ENCODE data around the gene SRPK1. TPM values are rescaled to one million over a fixed set of nuclear protein-coding genes. Genes with fewer than 3 reads are reported as not detected.

SRPK1 gene
- total RNA-seq, 1 donor, result 61.7 TPM

- TF ChIP-seq CTCF (IDR thresholded peaks at IDR 0.05; ENCODE audit: insufficient read depth, low read depth, low read length), result no peak
- no peak for DNase-seq (ENCODE audit: low read depth)
- no peak overlapping the region for H3K4me3 ChIP-seq (ENCODE audit: low read depth, low read length)
Observed at GRCh38 chr6:35898003-35898402, 22.9 kb downstream of the SRPK1 start.

DNA sequence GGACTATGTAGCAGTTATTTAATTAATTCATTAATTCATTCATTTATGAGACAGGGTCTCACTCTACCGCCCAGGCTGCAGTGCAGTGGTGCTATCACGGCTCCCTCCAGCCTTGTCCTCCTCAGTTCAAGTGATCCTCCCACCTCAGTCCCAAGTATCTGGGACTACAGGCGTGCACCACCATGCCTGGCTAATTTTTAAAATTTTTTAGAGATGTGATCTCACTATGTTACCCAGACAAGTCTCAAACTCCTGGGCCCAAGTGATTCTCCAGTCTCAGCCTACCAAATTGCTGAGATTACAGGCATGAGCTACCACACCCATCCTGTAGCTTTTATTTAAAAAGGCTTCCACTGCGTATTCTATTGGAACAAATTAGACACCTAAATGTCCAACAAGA, 23.4 kb downstream of the SRPK1 start:
- no peak overlapping the region for H3K4me3 ChIP-seq (ENCODE audit: low read depth, low read length)
- no peak for TF ChIP-seq CTCF (IDR thresholded peaks at IDR 0.05; ENCODE audit: insufficient read depth, low read depth, low read length)
- no peak for DNase-seq (ENCODE audit: low read depth)

DNA sequence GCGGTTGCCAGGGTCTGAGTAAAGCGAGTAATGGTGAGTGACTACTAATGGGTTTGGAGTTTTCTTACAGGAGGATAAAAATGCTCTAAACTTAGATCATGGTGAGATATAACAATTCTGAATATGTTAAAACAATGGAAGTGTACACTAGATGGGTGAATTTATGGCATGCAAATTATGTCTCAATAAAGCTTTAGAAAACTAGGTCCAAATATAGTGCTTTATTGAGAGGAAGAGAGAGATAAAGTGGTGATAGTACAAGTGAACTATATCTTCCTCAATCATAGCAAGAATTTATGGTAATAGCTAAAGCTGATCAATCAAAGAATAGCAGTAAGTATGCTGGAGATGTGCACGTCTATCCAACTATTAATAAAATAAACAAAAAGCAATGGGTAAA, 23.9 kb downstream of the SRPK1 start:
- TF ChIP-seq CTCF (IDR thresholded peaks at IDR 0.05; ENCODE audit: insufficient read depth, low read depth, low read length), result no peak

DNA sequence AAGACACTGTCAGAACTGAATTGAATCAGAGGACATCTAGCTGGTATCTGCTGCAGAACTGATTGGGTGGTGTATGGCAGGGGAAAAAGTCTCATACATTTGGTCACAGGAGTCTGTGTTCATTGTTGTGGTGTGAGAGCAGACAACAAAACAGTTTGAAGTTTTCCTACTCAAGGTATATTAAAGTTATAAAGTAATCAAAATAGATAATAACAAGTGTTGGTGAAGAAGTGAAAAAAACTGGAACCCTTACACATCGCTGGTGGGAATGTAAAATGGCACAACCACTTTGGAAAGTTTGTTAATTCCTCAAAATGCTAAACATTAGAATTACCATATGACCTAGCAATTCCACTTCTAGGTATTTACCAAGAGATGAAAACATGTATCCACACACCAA, 24.7 kb downstream of the SRPK1 start:
- DNase-seq (ENCODE audit: low read depth), result no peak
- no peak overlapping the region for H3K4me3 ChIP-seq (ENCODE audit: low read depth, low read length)
- TF ChIP-seq CTCF (IDR thresholded peaks at IDR 0.05; ENCODE audit: insufficient read depth, low read depth, low read length), result no peak

More for the DNA sequence above, 23.9 kb downstream of the SRPK1 start:
- no peak overlapping the region for H3K4me3 ChIP-seq (ENCODE audit: low read depth, low read length)
- no peak for DNase-seq (ENCODE audit: low read depth)

GRCh38 chr6:35895560-35895959, 25.3 kb downstream of the SRPK1 start:
- H3K4me3 ChIP-seq (ENCODE audit: low read depth, low read length), result no peak overlapping the region
- no peak for TF ChIP-seq CTCF (IDR thresholded peaks at IDR 0.05; ENCODE audit: insufficient read depth, low read depth, low read length)
- DNase-seq (ENCODE audit: low read depth), result no peak

DNA sequence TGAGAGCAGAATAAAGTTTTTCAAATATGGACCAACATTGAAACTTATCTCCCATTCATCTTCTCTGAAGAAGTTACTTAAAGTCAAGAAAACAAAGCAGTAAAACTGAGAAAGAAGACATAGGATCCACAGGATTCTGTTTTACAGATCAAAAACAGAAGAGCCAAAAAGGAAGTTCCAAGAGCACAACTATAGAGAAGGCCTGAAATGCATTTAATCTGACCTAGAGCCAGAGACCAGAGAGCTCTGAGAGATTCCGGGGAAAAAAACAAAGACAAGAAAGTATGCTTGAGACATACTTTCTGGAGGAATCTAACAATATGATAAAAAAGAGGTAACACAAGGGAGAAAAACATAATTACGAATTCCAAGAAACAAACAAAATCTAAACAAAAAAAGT, 26.1 kb downstream of the SRPK1 start:
- no peak for DNase-seq (ENCODE audit: low read depth)
- no peak for TF ChIP-seq CTCF (IDR thresholded peaks at IDR 0.05; ENCODE audit: insufficient read depth, low read depth, low read length)
- no peak overlapping the region for H3K4me3 ChIP-seq (ENCODE audit: low read depth, low read length)

DNA sequence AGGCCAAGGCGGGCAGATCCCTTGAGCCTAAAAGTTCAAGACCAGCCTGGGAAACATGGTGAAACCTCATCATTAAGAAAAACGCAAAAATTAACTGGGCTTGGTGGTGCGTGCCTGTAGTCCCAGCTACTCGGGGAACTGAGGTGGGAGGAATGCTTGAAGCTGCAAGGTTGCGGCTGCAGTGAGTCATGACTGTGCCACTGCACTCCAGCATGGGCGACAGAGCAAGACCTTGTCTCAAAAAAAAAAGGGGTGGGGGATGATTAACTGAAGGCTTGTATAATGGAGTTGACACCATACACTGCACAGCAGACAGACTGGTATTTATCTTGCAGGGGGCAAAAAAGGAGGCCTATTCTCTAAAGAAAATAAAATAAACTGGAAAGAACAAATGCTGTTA, 27.7 kb downstream of the SRPK1 start:
- no peak overlapping the region for H3K4me3 ChIP-seq (ENCODE audit: low read depth, low read length)
- TF ChIP-seq CTCF (IDR thresholded peaks at IDR 0.05; ENCODE audit: insufficient read depth, low read depth, low read length), result no peak
- DNase-seq (ENCODE audit: low read depth), result no peak

All from fibroblast of villous mesenchyme (primary cell).